Germinal center (tissue), 1 donor: ENCODE results near the gene MIDN.
A peak's percentile ranks its signal among the peaks of the same experiment; 100 is the strongest.
"Not testable (repeated sequence)": the region's sequence is repeated elsewhere in the genome, so short reads cannot be mapped to it uniquely, and the experiment has no call there.

Experiments used
- DNase-seq: peaks from one replicate; pipeline ENCODE4 v3.0.0; 2012; ENCODE audit warnings: mixed read lengths, low spot score

The MIDN gene

DNA sequence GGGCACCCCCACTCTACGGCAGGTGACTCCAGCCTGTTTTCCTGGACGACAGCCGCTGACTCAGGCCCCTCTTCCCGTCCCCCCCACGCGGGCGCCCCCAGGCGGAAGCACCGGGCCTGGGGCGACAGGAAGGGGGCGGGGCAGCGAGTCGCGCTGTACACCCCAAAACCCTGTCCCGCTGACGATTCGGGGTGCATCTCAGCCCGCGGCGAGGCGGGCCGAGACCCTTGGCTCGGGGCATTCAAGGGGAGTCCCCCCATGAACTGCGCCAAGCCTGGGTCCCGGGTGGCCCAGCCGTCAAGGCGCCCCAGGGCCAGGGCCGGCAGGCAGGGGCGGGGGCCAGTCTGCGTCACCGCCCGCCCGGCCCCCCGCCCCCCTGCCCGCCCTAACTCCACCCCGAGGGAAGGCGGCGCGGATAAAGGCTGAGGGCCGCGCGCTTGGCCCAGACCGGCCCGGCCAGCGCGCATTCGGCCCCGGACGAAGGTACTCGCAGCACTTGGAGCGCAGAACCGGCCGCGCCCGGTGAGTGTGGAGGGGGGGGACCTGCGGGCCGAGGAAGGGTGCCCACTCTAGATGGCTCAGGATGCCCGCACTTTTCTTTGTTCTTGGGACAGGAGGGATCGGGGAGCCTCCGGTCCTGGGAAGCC is at the start of gene MIDN:
MIDN (plus strand) TSS at position 445 of the 647 bp plus-strand sequence. CDS start 1,714 bp downstream, outside the sequence.
- DNase-seq: peak; percentile 69

- DNase-seq: no peak
These were observed 48.9 kb upstream of the MIDN start for GRCh38 chr19:1199531-1199930.

DNA sequence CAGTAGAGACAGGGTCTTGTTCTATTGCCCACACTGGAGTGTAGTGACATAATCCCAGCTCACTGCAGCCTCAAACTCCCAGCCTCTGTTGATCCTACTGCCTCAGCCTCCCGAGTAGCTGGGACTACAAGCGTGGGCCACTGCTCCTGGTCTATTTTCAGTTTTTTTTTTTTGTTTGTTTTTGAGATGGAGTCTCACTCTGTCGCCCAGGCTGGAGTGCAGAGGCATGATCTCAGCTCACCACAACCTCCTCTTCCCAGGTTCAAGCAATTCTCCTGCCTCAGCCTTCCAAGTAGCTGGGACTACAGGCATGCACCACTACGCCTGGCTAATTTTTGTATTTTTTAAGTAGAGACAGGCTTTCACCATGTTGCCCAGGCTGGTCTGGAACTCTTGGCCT is 47.8 kb upstream of the MIDN start:
- not testable (repeated sequence) for DNase-seq

GRCh38 chr19:1205114-1206099 is 43.0 kb upstream of the MIDN start, which contains the start of gene STK11:
STK11 (plus strand) TSS chr19:1205778; CDS start chr19:1206914, 1,136 bp downstream.
- DNase-seq: peak; percentile 100

GRCh38 chr19:1206150-1206863 is 42.1 kb upstream of the MIDN start:
- no peak for DNase-seq

GRCh38 chr19:1206864-1207450 is 41.4 kb upstream of the MIDN start:
- DNase-seq: no peak

GRCh38 chr19:1208830-1209229 is 39.6 kb upstream of the MIDN start:
- not testable (repeated sequence) for DNase-seq

DNA sequence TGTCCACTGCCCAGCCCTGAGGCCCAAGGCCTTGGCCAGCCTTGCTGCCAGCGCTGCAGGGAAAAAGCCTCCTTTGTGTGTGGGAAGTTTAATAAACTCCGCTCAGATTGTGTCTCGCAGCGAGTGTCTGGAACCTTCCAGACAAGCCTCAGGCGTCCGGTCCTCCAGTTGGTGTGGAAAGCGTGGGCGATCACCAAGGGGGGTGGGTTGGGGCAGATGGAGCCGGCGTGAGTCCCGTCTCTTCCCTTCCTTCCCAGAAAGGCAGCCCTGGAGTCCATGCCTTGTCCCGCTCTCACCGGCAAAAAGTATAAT is 38.2 kb upstream of the MIDN start:
- no peak for DNase-seq

DNA sequence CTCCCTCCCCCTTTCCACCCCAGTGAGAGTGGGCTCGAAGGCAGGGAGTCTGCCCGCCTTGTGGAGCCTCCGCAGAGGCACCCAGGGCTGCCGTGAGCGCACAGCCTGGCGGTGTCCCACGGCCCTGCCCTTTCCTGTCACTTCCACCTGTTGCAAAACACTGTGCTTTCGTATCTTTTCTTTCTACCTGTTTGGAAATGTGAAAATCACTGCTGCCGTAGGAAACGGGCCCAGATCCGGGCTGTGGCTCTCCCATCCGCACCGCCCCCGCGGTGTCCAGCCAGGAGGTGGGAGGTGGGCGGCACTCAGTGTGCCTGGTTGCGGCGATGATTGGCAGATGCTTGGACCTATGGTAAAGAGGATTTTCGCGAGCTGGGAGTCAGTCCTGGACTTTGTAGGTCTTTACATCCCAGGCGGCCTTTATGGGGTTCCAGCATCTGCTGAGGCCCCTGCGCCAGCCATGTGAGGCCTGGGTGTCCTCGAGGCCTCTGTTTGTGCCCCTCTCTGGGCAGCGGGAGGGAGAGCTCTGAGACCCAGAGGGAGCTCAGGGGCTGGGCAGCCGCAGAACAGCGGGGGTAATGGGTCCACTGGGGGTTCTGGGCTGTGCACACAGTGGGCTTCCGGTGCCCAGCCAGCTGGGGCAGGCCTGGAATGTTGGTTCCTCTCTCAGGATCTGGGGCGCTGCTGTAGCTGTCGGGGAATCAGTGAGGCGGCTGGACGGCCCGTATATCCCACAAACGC is 36.7 kb upstream of the MIDN start:
- no peak for DNase-seq

- no peak for DNase-seq
These were observed 34.7 kb upstream of the MIDN start for GRCh38 chr19:1213391-1214286.

- no peak for DNase-seq
These were observed 34.0 kb upstream of the MIDN start for GRCh38 chr19:1214299-1214861.

- DNase-seq: no peak
These were observed 33.3 kb upstream of the MIDN start for GRCh38 chr19:1214862-1215731.

DNA sequence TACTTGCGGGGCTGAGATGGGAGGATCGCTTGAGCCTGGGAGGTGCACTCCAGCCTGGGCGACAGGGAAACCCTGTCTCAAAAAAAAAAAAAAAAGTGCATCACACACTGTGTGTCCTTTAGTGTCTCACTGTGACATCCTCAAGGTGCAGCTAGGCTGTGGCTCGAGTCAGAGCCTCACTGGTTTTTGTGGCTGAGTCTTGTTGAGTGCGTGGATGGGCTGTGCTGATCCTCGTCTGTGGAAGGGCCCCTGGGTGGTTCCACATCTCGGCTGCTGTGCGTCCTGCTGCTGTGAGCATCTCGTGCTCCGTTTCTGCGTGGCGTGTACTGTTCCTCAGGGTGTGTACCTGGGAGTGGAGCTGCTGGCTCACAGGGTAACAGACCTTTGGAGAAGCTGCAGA is 31.6 kb upstream of the MIDN start:
- DNase-seq: no peak

GRCh38 chr19:1217366-1217765 is 31.0 kb upstream of the MIDN start:
- DNase-seq: no peak

DNA sequence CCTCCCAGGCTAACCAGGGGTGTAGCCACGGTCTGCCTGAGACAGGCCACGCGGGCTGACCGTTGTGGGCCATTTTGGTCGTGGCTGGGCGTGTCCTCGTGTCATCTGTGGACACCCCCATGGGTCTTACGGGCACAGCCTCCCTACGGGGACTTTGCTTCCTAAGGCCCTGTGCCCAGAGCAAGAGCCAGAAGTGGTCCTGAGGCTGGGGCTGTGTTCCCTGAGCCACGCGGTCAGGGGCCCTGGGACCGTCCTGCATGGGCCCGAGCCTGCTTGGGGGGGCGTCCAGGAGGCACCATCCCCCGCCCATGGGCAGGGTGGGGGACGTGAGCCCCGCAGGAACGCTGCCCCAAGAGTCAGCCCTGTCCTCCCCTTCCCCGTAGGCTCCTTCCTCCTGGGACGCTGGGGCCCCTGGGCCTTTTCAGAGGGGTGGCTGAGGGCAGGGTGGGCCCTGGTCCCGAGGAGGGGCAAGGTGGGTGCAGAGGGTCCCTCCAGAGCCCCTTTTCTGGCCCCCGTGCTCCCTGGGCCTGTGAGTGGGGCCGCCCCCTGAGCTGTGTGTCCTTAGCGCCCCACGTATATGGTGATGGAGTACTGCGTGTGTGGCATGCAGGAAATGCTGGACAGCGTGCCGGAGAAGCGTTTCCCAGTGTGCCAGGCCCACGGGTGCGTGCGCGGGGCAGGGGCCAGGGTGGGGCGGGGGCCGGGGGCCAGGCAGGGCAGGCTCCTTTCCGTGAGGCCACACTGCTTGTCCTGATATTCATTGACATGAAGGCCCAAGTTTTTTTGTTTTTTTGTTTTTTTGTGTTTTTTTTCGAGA is 29.4 kb upstream of the MIDN start:
- DNase-seq: no peak

- DNase-seq: no peak
These were observed 28.5 kb upstream of the MIDN start for GRCh38 chr19:1219786-1220476.

DNA sequence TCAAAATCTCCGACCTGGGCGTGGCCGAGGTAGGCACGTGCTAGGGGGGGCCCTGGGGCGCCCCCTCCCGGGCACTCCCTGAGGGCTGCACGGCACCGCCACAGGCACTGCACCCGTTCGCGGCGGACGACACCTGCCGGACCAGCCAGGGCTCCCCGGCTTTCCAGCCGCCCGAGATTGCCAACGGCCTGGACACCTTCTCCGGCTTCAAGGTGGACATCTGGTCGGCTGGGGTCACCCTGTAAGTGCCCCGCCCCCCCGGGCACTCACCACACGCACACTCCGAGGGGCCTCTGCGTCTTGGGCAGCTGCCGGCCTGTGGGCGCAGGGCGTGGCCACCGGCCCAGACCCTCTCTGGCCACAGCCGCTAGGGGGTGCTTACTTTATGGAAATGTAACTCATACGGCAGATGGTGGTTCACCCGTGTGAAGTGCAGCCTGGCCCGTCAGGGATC is 27.9 kb upstream of the MIDN start:
- DNase-seq: no peak
